Measurements from ENCODE around the gene WDR27.

The WDR27 gene

GRCh38 chr6:169428532-169428931 lies 273.3 kb downstream of the WDR27 start:
- no peak for TF ChIP-seq CTCF (conservative IDR thresholded peaks at IDR 0.05; ENCODE audit: low read depth)
- ChIA-PET CTCF (no interaction called here), POLR2A (ENCODE audit: low non-redundant PET) (no interaction called here)
- no peak overlapping the region for H3K27ac ChIP-seq
- no peak for DNase-seq (ENCODE audit: low spot score)

- CTCF ChIA-PET = no interaction called here
Observed at GRCh38 chr6:169427856-169428255, 274.0 kb downstream of the WDR27 start.

GRCh38 chr6:169426611-169427010 lies 275.2 kb downstream of the WDR27 start:
- no peak for DNase-seq (ENCODE audit: low spot score)
- POLR2A ChIA-PET (ENCODE audit: low non-redundant PET) = no interaction called here
- H3K27ac ChIP-seq = no peak overlapping the region
- CTCF ChIA-PET = no interaction called here
- no peak for TF ChIP-seq CTCF (conservative IDR thresholded peaks at IDR 0.05; ENCODE audit: low read depth)

More at GRCh38 chr6:169427856-169428255, 274.0 kb downstream of the WDR27 start:
- TF ChIP-seq CTCF (conservative IDR thresholded peaks at IDR 0.05; ENCODE audit: low read depth) = no peak
- no peak overlapping the region for H3K27ac ChIP-seq
- DNase-seq (ENCODE audit: low spot score) = peak; percentile 26
- POLR2A ChIA-PET (ENCODE audit: low non-redundant PET) = no interaction called here

GRCh38 chr6:169425628-169426370 lies 276.0 kb downstream of the WDR27 start:
- ChIA-PET POLR2A (ENCODE audit: low non-redundant PET) (no interaction called here), CTCF (no interaction called here)
- H3K27ac ChIP-seq = no peak overlapping the region
- no peak for DNase-seq (ENCODE audit: low spot score)
- no peak for TF ChIP-seq CTCF (conservative IDR thresholded peaks at IDR 0.05; ENCODE audit: low read depth)

GRCh38 chr6:169424821-169425240 lies 277.0 kb downstream of the WDR27 start:
- no peak overlapping the region for H3K27ac ChIP-seq
- POLR2A ChIA-PET (ENCODE audit: low non-redundant PET) = no interaction called here
- TF ChIP-seq CTCF (conservative IDR thresholded peaks at IDR 0.05; ENCODE audit: low read depth) = no peak
- CTCF ChIA-PET = no interaction called here
- no peak for DNase-seq (ENCODE audit: low spot score)

- DNase-seq (ENCODE audit: low spot score) = no peak
- TF ChIP-seq CTCF (conservative IDR thresholded peaks at IDR 0.05; ENCODE audit: low read depth) = no peak
- POLR2A ChIA-PET (ENCODE audit: low non-redundant PET) = no interaction called here
- H3K27ac ChIP-seq = no peak overlapping the region
- CTCF ChIA-PET = no interaction called here
Observed at GRCh38 chr6:169424149-169424804, 277.6 kb downstream of the WDR27 start.
